ENCODE measurements around the gene TRIM39. TPM values are rescaled to one million over a fixed set of nuclear protein-coding genes. Genes with fewer than 3 reads are reported as not detected.

The TRIM39 gene
- total RNA-seq, 1 donor from 2014 or later, result 14.5 TPM

DNA sequence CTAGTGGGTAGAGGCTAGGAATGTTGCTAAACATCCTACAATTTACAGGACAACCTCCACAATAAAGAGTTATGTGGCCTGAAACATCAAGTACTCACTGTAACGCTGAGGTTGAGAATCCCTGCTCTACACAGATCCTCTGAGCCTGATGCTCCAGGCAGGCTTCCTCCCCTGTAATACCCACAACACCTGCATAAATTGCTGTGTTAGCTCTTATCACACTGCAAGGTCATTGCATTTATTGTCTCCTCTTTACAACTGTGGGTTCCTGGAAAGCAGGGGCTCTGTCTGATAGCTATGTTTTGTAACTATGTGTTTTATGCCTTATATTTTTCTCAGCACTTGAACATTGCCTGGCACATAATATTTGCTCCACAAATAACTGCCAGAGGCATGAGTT lies 29.8 kb downstream of the TRIM39 start:
- no peak overlapping the region for H3K4me3 Mint-ChIP-seq
- H3K27me3 Mint-ChIP-seq (ENCODE audit: low read depth), result peaks cover 65% of the 10 kb centered on the region
- H3K9me3 Mint-ChIP-seq, result no peaks in the 10 kb centered on the region
- TF ChIP-seq, protein P1, sequence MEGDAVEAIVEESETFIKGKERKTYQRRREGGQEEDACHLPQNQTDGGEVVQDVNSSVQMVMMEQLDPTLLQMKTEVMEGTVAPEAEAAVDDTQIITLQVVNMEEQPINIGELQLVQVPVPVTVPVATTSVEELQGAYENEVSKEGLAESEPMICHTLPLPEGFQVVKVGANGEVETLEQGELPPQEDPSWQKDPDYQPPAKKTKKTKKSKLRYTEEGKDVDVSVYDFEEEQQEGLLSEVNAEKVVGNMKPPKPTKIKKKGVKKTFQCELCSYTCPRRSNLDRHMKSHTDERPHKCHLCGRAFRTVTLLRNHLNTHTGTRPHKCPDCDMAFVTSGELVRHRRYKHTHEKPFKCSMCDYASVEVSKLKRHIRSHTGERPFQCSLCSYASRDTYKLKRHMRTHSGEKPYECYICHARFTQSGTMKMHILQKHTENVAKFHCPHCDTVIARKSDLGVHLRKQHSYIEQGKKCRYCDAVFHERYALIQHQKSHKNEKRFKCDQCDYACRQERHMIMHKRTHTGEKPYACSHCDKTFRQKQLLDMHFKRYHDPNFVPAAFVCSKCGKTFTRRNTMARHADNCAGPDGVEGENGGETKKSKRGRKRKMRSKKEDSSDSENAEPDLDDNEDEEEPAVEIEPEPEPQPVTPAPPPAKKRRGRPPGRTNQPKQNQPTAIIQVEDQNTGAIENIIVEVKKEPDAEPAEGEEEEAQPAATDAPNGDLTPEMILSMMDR (conservative IDR thresholded peaks at IDR 0.05), result no peak
- H3K4me1 Mint-ChIP-seq, result peaks cover 6% of the 10 kb centered on the region
- H3K36me3 Mint-ChIP-seq (ENCODE audit: low read depth), result no peaks in the 10 kb centered on the region
- DNase-seq (ENCODE audit: low read depth, low spot score), result no peak
- H3K27ac Mint-ChIP-seq (ENCODE audit: unreplicated experiment), result no peak overlapping the region

DNA sequence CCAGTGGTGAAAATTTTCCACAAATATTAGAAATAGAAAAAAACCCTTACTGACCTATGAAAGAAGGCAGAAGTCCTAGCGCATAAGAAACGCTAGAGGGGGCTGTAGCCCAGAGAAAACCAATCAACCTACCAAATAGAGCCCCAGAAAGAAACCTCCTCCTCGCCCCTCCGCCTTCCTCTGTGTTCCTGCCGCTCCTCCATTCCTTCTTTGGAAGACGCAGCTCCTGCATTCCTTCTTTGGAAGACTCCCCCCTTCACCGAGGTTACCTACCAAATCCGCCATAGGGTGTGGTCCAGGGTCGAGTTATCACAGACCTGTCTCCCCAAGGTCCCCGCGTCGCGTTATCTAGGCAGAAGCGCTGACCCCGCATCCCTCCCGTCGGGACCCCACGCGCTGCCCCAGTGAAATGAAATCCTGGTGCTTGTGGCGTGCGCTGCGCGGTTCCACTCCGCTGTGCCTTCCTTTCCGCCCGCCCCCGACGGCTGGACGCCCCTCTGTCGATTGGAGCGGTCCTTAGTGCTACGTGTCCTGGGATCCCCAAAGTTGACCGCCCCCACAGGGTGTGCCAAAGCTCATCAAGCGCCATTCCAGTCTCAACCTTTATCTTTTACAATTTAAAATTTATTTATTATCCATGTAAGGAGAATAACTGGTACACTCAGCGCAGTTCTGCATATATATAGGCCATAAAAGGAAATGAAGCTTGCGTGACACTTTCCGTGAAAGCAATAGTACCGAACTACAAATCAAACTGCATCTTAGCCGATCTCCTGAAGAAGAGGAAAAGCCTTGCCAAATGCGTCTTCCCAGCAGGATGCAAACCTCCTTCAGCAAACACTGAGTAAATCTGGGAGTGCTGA lies 31.2 kb downstream of the TRIM39 start:
- TF ChIP-seq, protein P1 (conservative IDR thresholded peaks at IDR 0.05), result peak; percentile 87
- H3K27me3 Mint-ChIP-seq (ENCODE audit: low read depth), result peaks cover 74% of the 10 kb centered on the region
- no peaks in the 10 kb centered on the region for H3K9me3 Mint-ChIP-seq
- peak; percentile 51 for DNase-seq (ENCODE audit: low read depth, low spot score)
- peak overlapping the region; percentile 83 for H3K4me3 Mint-ChIP-seq
- no peak overlapping the region for H3K27ac Mint-ChIP-seq (ENCODE audit: unreplicated experiment)
- no peaks in the 10 kb centered on the region for H3K36me3 Mint-ChIP-seq (ENCODE audit: low read depth)
- peaks cover 6% of the 10 kb centered on the region for H3K4me1 Mint-ChIP-seq

DNA sequence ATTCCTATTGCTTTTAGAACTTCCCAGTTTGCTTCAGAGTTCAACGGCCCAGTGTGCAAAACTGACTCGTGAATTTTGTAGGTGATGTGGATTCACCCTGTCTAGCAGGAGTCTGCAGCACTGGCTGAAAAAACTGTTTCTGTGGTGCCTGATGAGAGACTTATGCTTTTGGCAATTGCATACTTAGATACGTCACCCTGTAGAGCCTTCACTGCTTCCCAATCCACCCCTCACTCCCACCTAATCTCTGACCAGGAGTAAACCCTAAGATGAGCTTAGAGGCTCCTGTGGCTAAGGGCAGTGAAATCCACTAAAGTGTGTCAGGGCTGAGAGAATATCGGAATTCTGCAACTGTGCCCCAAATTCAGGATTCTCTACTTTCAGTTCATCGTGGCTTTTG lies 32.5 kb downstream of the TRIM39 start:
- no peak overlapping the region for H3K27ac Mint-ChIP-seq (ENCODE audit: unreplicated experiment)
- H3K27me3 Mint-ChIP-seq (ENCODE audit: low read depth), result peaks cover 86% of the 10 kb centered on the region
- H3K36me3 Mint-ChIP-seq (ENCODE audit: low read depth), result no peaks in the 10 kb centered on the region
- no peaks in the 10 kb centered on the region for H3K9me3 Mint-ChIP-seq
- H3K4me1 Mint-ChIP-seq, result peaks cover 6% of the 10 kb centered on the region
- no peak for DNase-seq (ENCODE audit: low read depth, low spot score)
- no peak overlapping the region for H3K4me3 Mint-ChIP-seq
- TF ChIP-seq, protein P1 (conservative IDR thresholded peaks at IDR 0.05), result no peak

DNA sequence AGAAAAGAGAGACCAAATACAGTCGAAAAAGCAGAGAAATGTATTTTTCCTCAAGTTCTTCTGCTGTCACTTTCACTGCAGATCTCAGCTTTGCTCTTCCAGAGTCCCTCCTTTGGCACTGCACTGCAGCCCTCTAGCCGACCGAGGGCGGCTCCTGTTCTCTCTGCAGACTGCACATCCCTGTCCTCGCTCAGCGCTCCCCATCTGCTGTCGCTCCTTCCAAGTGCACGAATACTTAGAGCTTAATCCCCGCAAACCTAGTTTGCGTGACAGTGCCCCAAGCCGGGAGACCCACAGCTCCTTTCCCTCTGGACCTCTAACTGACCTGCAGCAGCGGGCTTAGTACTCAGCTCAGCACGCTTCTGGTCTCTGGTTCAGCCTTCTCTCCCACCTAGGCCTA lies 33.4 kb downstream of the TRIM39 start:
- Mint-ChIP-seq H3K27ac (ENCODE audit: unreplicated experiment) (no peak overlapping the region), H3K9me3 (no peaks in the 10 kb centered on the region), H3K27me3 (ENCODE audit: low read depth) (peaks cover 88% of the 10 kb centered on the region), H3K4me1 (peaks cover 6% of the 10 kb centered on the region), H3K4me3 (no peak overlapping the region), H3K36me3 (ENCODE audit: low read depth) (no peaks in the 10 kb centered on the region)
- TF ChIP-seq, protein P1 (conservative IDR thresholded peaks at IDR 0.05), result no peak
- no peak for DNase-seq (ENCODE audit: low read depth, low spot score)

DNA sequence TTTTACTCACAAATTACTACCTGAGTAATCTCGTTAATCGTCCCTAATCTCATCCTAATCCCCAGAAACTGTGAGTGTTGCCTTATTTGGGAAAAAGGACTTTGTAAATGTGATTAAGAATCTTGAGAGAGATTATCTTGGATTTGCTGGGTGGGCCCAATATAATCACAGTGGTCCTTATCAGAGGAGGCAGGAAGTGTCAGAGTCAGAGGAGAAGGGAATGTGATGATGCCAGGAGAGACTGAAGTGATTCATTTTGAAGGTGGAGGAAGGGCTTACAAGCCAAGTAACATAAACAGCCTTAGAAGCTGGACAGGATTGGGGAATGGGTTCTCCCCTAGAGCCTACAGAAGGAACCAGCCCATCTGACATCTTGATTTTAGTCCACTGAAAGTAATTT lies 34.9 kb downstream of the TRIM39 start:
- TF ChIP-seq, protein P1 (conservative IDR thresholded peaks at IDR 0.05), result no peak
- Mint-ChIP-seq H3K9me3 (no peaks in the 10 kb centered on the region), H3K27ac (ENCODE audit: unreplicated experiment) (no peak overlapping the region), H3K27me3 (ENCODE audit: low read depth) (peaks cover 95% of the 10 kb centered on the region), H3K4me1 (peaks cover 6% of the 10 kb centered on the region), H3K4me3 (no peak overlapping the region), H3K36me3 (ENCODE audit: low read depth) (no peaks in the 10 kb centered on the region)
- no peak for DNase-seq (ENCODE audit: low read depth, low spot score)

Data from neural crest cell (in vitro differentiated cells).